T-cell (primary cell): ENCODE data around the gene CCDC33. TPM values are rescaled to one million over a fixed set of nuclear protein-coding genes. Genes with fewer than 3 reads are reported as not detected.

ENCODE experiments used
- ATAC-seq, 4 experiments: fragments of 200-7000 bp in 3 of 4; fragments of 150-1000 bp in 1 of 4; cut with Tn5 transposase; replicated peaks in 1 of 4; 1 replicate in 3 of 4; 2 replicates in 1 of 4; pipeline ENCODE4 v1.10.0; 2021; ENCODE audit warnings: moderate library complexity in 3 of 4, mild to moderate bottlenecking in 2 of 4, moderate number of reproducible peaks in 1 of 4
- CTCF ChIA-PET, 2 donors: fragments of 300-600 bp; sonication (Branson Sonifier 250); formaldehyde crosslinking; loops; one replicate each; lab custom pipeline; 2022; ENCODE audit warnings: antibody characterized with exemption in 2 of 2; lab: Charles Lee
- POLR2A ChIA-PET, 2 donors: fragments of 300-600 bp; sonication (Branson Sonifier 250); formaldehyde crosslinking; loops; one replicate each; lab custom pipeline; 2022; ENCODE audit warnings: antibody characterized with exemption in 2 of 2; lab: Charles Lee
- DNase-seq, 35 experiments: peaks; one replicate each; pipeline versions ENCODE4 v3.0.0 to v3.0.0-alpha.2; 2013 to 2023
- H3K27ac ChIP-seq: one replicate; pipeline ENCODE4 v1.5.1; 2013; ENCODE audit warnings: low read length
- H3K27me3 ChIP-seq, 2 experiments: replicated peaks in 1 of 2; 1 replicate in 1 of 2; 2 replicates in 1 of 2; pipeline versions ENCODE4 v1.6.1 to v1.7.0; 2013; ENCODE audit warnings: low read length in 1 of 2, mixed read lengths in 1 of 2; ENCODE audit not compliant: control insufficient read depth in 2 of 2, insufficient read depth in 2 of 2; ENCODE audit errors: extremely low read depth in 1 of 2
- H3K36me3 ChIP-seq, 2 donors: 1 replicate in 1 of 2; 2 replicates in 1 of 2; pipeline versions ENCODE4 v1.6.1 to v1.7.0; 2013; ENCODE audit warnings: low read length in 1 of 2; ENCODE audit not compliant: control insufficient read depth in 2 of 2, insufficient read depth in 1 of 2; ENCODE audit errors: extremely low read depth in 1 of 2
- H3K4me1 ChIP-seq, 2 experiments: 1 replicate in 1 of 2; 2 replicates in 1 of 2; pipeline versions ENCODE4 v1.6.1 to v1.7.0; 2013; ENCODE audit warnings: low read length in 2 of 2, mixed read lengths in 1 of 2; ENCODE audit not compliant: insufficient read depth in 2 of 2, control insufficient read depth in 1 of 2; ENCODE audit errors: extremely low read depth in 1 of 2
- H3K4me3 ChIP-seq, 2 donors: 1 replicate in 1 of 2; 2 replicates in 1 of 2; pipeline versions ENCODE4 v1.5.1 to v1.7.0; 2013; ENCODE audit warnings: mild to moderate bottlenecking in 2 of 2, low read length in 1 of 2, moderate library complexity in 1 of 2; ENCODE audit not compliant: control insufficient read depth in 1 of 2; ENCODE audit errors: extremely low read depth in 1 of 2
- H3K9me3 ChIP-seq: 2 replicates; pipeline ENCODE4 v1.7.0; 2013
- H3K27ac Mint-ChIP-seq, 2 donors: one replicate each; pipeline ENCODE4 v1.8.0; 2020 to 2021; ENCODE audit warnings: mild to moderate bottlenecking in 2 of 2, mixed read lengths in 2 of 2
- H3K27me3 Mint-ChIP-seq, 2 donors: one replicate each; pipeline ENCODE4 v1.8.0; 2021 to 2022; ENCODE audit warnings: mixed read lengths in 2 of 2
- H3K36me3 Mint-ChIP-seq: one replicate; pipeline ENCODE4 v1.8.0; 2021; ENCODE audit warnings: mixed read lengths
- H3K4me1 Mint-ChIP-seq, 3 donors: one replicate each; pipeline ENCODE4 v1.8.0; 2020 to 2022; ENCODE audit warnings: mixed read lengths in 3 of 3, mild to moderate bottlenecking in 1 of 3
- H3K4me3 Mint-ChIP-seq, 3 donors: one replicate each; pipeline ENCODE4 v1.8.0; 2020 to 2022; ENCODE audit warnings: mild to moderate bottlenecking in 3 of 3, mixed read lengths in 3 of 3, moderate library complexity in 3 of 3
- H3K9me3 Mint-ChIP-seq, 3 donors: one replicate each; pipeline ENCODE4 v1.8.0; 2020 to 2022; ENCODE audit warnings: mixed read lengths in 3 of 3
- WGBS: methylation state at CpG from one replicate; pipeline ENCODE4 v1.1.5; 2013; ENCODE audit warnings: missing lambda C conversion rate; ENCODE audit not compliant: insufficient coverage; 5-methylcytosine and 5-hydroxymethylcytosine counted together
- total RNA-seq, 35 experiments: library from RNA in 6 of 35; stranded (reverse) in 6 of 35; fragments of 120-200 nt in 1 of 35; gene quantifications; one replicate each; pipeline versions ENCODE4 v1.2.1 to v1.2.4 and lab custom pipeline; 2013 to 2026

CCDC33 gene
- total RNA-seq, 5 donors from 2014 or later (not counting 1 experiment from before 2014, with no cell fraction given), result not detected

DNA sequence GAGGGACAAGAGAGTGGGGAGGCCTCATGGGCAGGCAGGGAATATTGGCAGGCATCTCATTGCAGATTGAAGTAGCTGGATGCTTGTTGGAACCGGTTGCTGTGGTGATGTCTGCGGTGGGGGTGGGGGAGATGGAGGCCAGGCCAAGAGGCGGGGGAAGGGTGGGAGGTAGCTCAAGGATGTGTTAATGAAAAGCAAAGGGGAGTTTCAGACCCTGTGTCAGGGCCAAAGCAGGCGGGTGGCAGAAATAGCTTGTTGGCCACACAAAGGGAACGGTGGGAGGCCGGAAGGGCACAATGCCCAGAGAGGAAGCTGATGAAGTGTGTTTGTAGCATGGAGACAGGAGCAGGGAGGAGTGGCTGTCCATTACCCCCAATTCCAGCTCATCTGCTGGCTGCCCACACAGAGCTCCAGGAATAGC lies 28.0 kb downstream of the CCDC33 start:
- H3K4me1 ChIP-seq, result no peaks in the 10 kb centered on the region
- Mint-ChIP-seq H3K9me3 (no peaks in the 10 kb centered on the region), H3K4me1 (no peaks in the 10 kb centered on the region), H3K4me3 (no peak overlapping the region), H3K27ac (no peak overlapping the region), H3K36me3 (no peaks in the 10 kb centered on the region), H3K27me3 (peaks cover 19 to 67% of the 10 kb centered on the region in 2 donors)
- no peaks in the 10 kb centered on the region for H3K9me3 ChIP-seq
- no peak overlapping the region for H3K27ac ChIP-seq
- no peak overlapping the region for H3K4me3 ChIP-seq
- DNase-seq, result no peak
- ChIA-PET CTCF (no interaction called here), POLR2A (no interaction called here)
- WGBS, result 39% methylated on average over 3 of the region's 6 CpGs
- no peaks in the 10 kb centered on the region for H3K36me3 ChIP-seq
- H3K27me3 ChIP-seq, result peaks cover 0 to 39% of the 10 kb centered on the region in 2 experiments
- ATAC-seq, result no peak

- no peaks in the 10 kb centered on the region for H3K4me1 ChIP-seq
- H3K4me3 ChIP-seq, result no peak overlapping the region
- H3K9me3 Mint-ChIP-seq, result no peaks in the 10 kb centered on the region
- POLR2A ChIA-PET, result no interaction called here
- H3K36me3 Mint-ChIP-seq, result no peaks in the 10 kb centered on the region
- no peak for ATAC-seq
- CTCF ChIA-PET, result no interaction called here
- no peaks in the 10 kb centered on the region for H3K9me3 ChIP-seq
- H3K36me3 ChIP-seq, result no peaks in the 10 kb centered on the region
- no peaks in the 10 kb centered on the region for H3K4me1 Mint-ChIP-seq
- H3K27ac ChIP-seq, result no peak overlapping the region
- 47% methylated on average over 3 of the region's 5 CpGs for WGBS
- H3K27ac Mint-ChIP-seq, result no peak overlapping the region
- peaks cover 26 to 66% of the 10 kb centered on the region in 2 donors for H3K27me3 Mint-ChIP-seq
- H3K27me3 ChIP-seq, result peaks cover 0 to 42% of the 10 kb centered on the region in 2 experiments
- H3K4me3 Mint-ChIP-seq, result no peak overlapping the region
- peak in 1 of 35 experiments; percentile 12 for DNase-seq
Observed at GRCh38 chr15:74265046-74265639, 29.0 kb downstream of the CCDC33 start.

DNA sequence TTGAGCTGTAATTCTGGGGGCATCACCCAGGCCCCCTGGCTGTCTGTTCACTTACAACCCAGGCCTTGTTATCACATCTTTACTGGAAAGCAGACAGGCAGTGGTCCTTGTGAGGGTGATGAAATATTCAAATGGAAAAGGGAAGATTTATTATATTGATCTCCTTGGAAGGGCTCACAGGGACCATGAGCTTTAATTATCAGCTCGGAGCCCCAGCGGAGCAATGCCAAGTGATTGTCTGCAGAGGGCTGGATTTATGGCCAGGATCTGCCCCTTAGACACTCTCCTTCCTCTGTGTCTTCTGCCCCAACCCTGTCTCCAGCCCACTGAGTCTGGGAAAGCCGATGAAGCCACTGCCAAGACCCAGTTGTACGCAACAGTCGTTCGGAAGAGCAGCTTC lies 31.9 kb downstream of the CCDC33 start:
- Histone ChIP-seq H3K9me3 (no peaks in the 10 kb centered on the region), H3K36me3 (no peaks in the 10 kb centered on the region), H3K27me3 (peaks cover 0 to 61% of the 10 kb centered on the region in 2 experiments), H3K4me3 (no peak overlapping the region), H3K4me1 (no peaks in the 10 kb centered on the region), H3K27ac (no peak overlapping the region)
- no peak for DNase-seq
- WGBS, result no CpG with 5 or more reads among the region's 6 CpGs
- no peaks in the 10 kb centered on the region for H3K9me3 Mint-ChIP-seq
- no peaks in the 10 kb centered on the region for H3K4me1 Mint-ChIP-seq
- H3K4me3 Mint-ChIP-seq, result no peak overlapping the region
- H3K27me3 Mint-ChIP-seq, result peaks cover 42 to 68% of the 10 kb centered on the region in 2 donors
- CTCF ChIA-PET, result no interaction called here
- POLR2A ChIA-PET, result no interaction called here
- H3K27ac Mint-ChIP-seq, result no peak overlapping the region
- ATAC-seq, result no peak
- H3K36me3 Mint-ChIP-seq, result no peaks in the 10 kb centered on the region

GRCh38 chr15:74269362-74270035 lies 33.4 kb downstream of the CCDC33 start:
- Mint-ChIP-seq H3K9me3 (no peaks in the 10 kb centered on the region), H3K4me3 (no peak overlapping the region), H3K27me3 (peaks cover 36 to 64% of the 10 kb centered on the region in 2 donors), H3K4me1 (no peaks in the 10 kb centered on the region), H3K36me3 (no peaks in the 10 kb centered on the region), H3K27ac (no peak overlapping the region)
- ATAC-seq (no peak), DNase-seq (no peak)
- 75% methylated on average over 8 of the region's 8 CpGs for WGBS
- CTCF ChIA-PET, result interaction anchor here in 1 of 2 donors (0.6 kb wide), 1 partner anchor 48 kb away, joined by 3 read pairs; no protein-coding TSS in a partner anchor
- H3K27me3 ChIP-seq, result peaks cover 0 to 57% of the 10 kb centered on the region in 2 experiments
- H3K36me3 ChIP-seq, result no peaks in the 10 kb centered on the region
- no peaks in the 10 kb centered on the region for H3K9me3 ChIP-seq
- no peak overlapping the region for H3K27ac ChIP-seq
- no peaks in the 10 kb centered on the region for H3K4me1 ChIP-seq
- H3K4me3 ChIP-seq, result no peak overlapping the region
- POLR2A ChIA-PET, result no interaction called here

DNA sequence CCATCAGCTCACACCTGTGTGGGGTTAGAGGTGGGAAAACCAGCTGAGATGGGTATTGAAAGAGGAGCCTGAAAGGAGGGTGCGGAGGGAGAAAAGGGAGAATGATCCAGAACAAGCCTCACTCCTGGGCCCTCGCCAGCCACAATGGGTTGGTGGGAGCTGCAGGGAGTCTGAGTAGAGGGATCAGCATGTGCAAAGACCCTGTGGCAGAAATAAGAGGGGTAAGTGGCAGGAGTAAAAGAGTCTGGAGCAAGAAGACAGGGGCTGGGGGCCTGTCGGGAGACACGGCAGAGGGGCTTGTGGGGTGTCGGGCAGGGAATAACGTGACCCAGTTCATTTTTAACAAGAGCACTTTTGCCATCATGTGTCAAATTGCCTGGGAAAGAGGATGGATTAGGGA lies 34.0 kb downstream of the CCDC33 start:
- Histone ChIP-seq H3K4me3 (no peak overlapping the region), H3K36me3 (no peaks in the 10 kb centered on the region), H3K9me3 (no peaks in the 10 kb centered on the region), H3K27ac (no peak overlapping the region), H3K4me1 (no peaks in the 10 kb centered on the region), H3K27me3 (peaks cover 0 to 59% of the 10 kb centered on the region in 2 experiments)
- POLR2A ChIA-PET, result no interaction called here
- no peak for DNase-seq
- Mint-ChIP-seq H3K9me3 (no peaks in the 10 kb centered on the region), H3K27ac (no peak overlapping the region), H3K27me3 (peaks cover 34 to 61% of the 10 kb centered on the region in 2 donors), H3K4me3 (no peak overlapping the region), H3K36me3 (no peaks in the 10 kb centered on the region), H3K4me1 (no peaks in the 10 kb centered on the region)
- CTCF ChIA-PET, result interaction anchor here in 1 of 2 donors (0.6 kb wide), 1 partner anchor 49 kb away, joined by 3 read pairs; no protein-coding TSS in a partner anchor
- no peak for ATAC-seq
- 86% methylated on average over 6 of the region's 6 CpGs for WGBS

DNA sequence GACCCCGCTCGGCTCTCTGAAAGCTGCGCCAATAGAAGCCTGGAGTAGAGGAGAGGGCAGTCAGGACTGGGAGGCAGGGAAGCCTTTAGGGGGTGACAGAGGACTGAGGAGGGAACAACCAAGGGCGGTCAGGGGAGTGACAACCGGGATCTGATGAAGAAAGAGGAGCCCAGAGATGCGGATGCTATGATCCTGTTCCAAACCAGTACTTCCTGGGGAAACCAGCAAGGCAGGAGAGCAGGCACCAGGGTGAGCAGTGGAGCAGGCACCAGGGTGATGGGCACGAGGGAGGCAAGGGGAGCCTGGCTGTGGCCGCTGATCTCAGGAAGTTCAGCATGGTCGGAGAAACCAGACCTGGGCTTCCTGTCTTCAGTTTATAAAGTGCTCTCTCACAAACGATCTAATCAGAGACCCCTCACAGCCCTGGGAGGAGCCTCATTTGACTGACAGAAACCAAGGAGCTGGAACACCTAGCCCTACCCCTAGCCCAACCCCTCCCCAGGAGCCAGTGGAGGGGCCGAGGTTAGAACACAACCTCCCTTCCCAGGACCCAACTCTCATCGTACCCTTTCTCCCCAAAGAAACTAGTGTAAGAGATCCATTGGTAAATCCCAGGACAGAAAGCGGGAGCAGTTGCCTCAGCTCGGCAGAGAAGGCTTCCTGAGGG lies 34.9 kb downstream of the CCDC33 start:
- H3K9me3 Mint-ChIP-seq, result no peaks in the 10 kb centered on the region
- peaks cover 0 to 59% of the 10 kb centered on the region in 2 experiments for H3K27me3 ChIP-seq
- H3K27me3 Mint-ChIP-seq, result peaks cover 32 to 56% of the 10 kb centered on the region in 2 donors
- H3K36me3 ChIP-seq, result no peaks in the 10 kb centered on the region
- no peak for DNase-seq
- H3K4me1 ChIP-seq, result no peaks in the 10 kb centered on the region
- no peaks in the 10 kb centered on the region for H3K9me3 ChIP-seq
- no peak overlapping the region for H3K4me3 Mint-ChIP-seq
- no peak overlapping the region for H3K27ac Mint-ChIP-seq
- no peak overlapping the region for H3K4me3 ChIP-seq
- H3K27ac ChIP-seq, result no peak overlapping the region
- 30% methylated on average over 11 of the region's 14 CpGs for WGBS
- no peak for ATAC-seq
- H3K36me3 Mint-ChIP-seq, result no peaks in the 10 kb centered on the region
- H3K4me1 Mint-ChIP-seq, result no peaks in the 10 kb centered on the region
- ChIA-PET POLR2A (no interaction called here), CTCF (no interaction called here)
